ENCODE measurements around the gene GNAI2.
"Not testable (repeated sequence)": the region's sequence is repeated elsewhere in the genome, so short reads cannot be mapped to it uniquely, and the experiment has no call there.

Gene GNAI2

GRCh38 chr3:50261505-50261904 is 25.5 kb downstream of the GNAI2 start:
- Histone ChIP-seq H3K4me1 (peaks cover 8 to 63% (median 52%) of the 10 kb centered on the region in 4 donors), H3K27me3 (no peaks in the 10 kb centered on the region), H3K4me3 (no peak overlapping the region), H3K36me3 (peaks cover 18 to 23% (median 22%) of the 10 kb centered on the region in 3 donors), H3K27ac (peak overlapping the region; percentile 97 to 100), H3K9me3 (no peaks in the 10 kb centered on the region)
- no peak for DNase-seq
- intact Hi-C loops (cut with DNase I; ENCODE audit: low total_unique reads), result no loop called here
- TF ChIP-seq CTCF (IDR thresholded peaks at IDR 0.05), result no peak

- H3K4me3 ChIP-seq; intact Hi-C loops (cut with DNase I; ENCODE audit: low total_unique reads): not testable (repeated sequence)
- peak overlapping the region; percentile 97 to 98 for H3K27ac ChIP-seq
These were observed 26.2 kb downstream of the GNAI2 start for GRCh38 chr3:50262200-50262599.

DNA sequence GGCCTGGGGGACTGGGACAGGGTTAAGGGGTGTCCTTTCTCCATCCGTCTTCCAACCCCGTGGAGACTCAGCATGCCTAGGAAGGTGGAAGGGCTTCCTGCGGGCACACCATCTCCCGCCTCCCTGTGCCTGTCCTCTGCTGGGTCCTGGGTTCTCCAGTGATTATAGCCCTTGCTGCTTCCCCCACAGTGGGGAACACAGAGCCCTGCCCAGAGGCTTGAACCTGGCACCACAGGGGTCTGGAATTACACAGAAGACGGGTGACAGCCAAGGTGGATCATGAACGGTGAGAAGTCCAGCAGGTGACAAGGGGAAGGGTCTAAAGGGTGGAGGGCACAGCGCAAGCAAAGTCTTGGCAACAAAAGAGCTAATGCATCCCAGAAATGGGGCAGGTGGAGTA is 26.8 kb downstream of the GNAI2 start:
- no peak for DNase-seq
- Histone ChIP-seq H3K36me3 (peaks cover 5 to 10% (median 9%) of the 10 kb centered on the region in 3 donors), H3K27ac (peak overlapping the region; percentile 96 to 98), H3K4me1 (peaks cover 8 to 76% (median 64%) of the 10 kb centered on the region in 4 donors), H3K27me3 (no peaks in the 10 kb centered on the region), H3K9me3 (no peaks in the 10 kb centered on the region), H3K4me3 (no peak overlapping the region)
- no peak for TF ChIP-seq CTCF (IDR thresholded peaks at IDR 0.05)
- intact Hi-C loops (cut with DNase I; ENCODE audit: low total_unique reads), result no loop called here

More at GRCh38 chr3:50262200-50262599, 26.2 kb downstream of the GNAI2 start:
- not testable (repeated sequence) for H3K9me3 ChIP-seq, H3K27me3 ChIP-seq, DNase-seq
- Histone ChIP-seq H3K36me3 (peaks cover 11 to 16% (median 15%) of the 10 kb centered on the region in 3 donors), H3K4me1 (peaks cover 8 to 70% (median 58%) of the 10 kb centered on the region in 4 donors)

- H3K4me3 ChIP-seq, result no peak overlapping the region
- H3K9me3 ChIP-seq, result no peaks in the 10 kb centered on the region
- DNase-seq, result no peak
- H3K27me3 ChIP-seq, result no peaks in the 10 kb centered on the region
- intact Hi-C loops (cut with DNase I; ENCODE audit: low total_unique reads), result no loop called here
- TF ChIP-seq CTCF (IDR thresholded peaks at IDR 0.05), result no peak
- H3K4me1 ChIP-seq, result peaks cover 8 to 85% (median 74%) of the 10 kb centered on the region in 4 donors
- H3K36me3 ChIP-seq, result peaks cover 0 to under 1% (median 0%) of the 10 kb centered on the region in 3 donors
- H3K27ac ChIP-seq, result peak overlapping the region; percentile 96 to 98
These were observed 27.7 kb downstream of the GNAI2 start for GRCh38 chr3:50263478-50264382.

DNA sequence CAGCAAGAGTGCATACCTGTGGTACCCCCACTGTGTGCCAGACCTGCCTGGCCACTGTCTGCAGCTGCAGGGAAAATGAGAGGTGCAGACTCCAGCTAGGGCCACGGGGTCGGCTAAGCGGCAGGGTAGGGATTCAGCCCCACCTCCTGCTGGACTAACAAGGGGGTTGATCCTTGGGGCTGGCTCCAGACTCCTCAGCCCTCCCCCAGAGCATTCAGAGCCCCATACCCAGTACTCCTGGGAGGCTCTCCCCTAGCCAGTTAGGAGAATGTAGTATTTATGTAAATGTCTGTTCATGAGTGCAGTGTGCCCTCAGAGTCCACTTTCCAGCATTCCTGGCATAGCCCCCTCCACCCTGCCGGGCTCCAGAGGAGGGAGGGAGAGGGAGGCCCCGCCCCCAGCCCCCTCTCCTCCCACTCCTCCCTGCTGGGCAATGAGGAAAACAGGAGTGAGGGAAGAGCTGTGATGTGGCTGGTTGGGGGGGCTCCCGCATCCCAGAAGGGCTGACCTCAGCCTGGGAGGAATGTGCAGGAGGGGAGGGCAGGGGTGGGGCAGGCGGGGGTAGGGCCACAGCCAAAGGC is 28.5 kb downstream of the GNAI2 start:
- H3K4me1 ChIP-seq, result peaks cover 8 to 90% (median 79%) of the 10 kb centered on the region in 4 donors
- H3K27ac ChIP-seq, result peak overlapping the region; percentile 96 to 98
- no peaks in the 10 kb centered on the region for H3K27me3 ChIP-seq
- no peak for TF ChIP-seq CTCF (IDR thresholded peaks at IDR 0.05)
- H3K9me3 ChIP-seq, result no peaks in the 10 kb centered on the region
- intact Hi-C loops (cut with DNase I; ENCODE audit: low total_unique reads), result no loop called here
- H3K36me3 ChIP-seq, result no peaks in the 10 kb centered on the region
- DNase-seq, result peak; percentile 70 to 93
- H3K4me3 ChIP-seq, result no peak overlapping the region

GRCh38 chr3:50264964-50265485 is 29.0 kb downstream of the GNAI2 start:
- no peak for TF ChIP-seq CTCF (IDR thresholded peaks at IDR 0.05)
- intact Hi-C loops (cut with DNase I; ENCODE audit: low total_unique reads), result no loop called here
- no peak for DNase-seq
- Histone ChIP-seq H3K36me3 (no peaks in the 10 kb centered on the region), H3K4me3 (no peak overlapping the region), H3K27ac (peak overlapping the region; percentile 96 to 98), H3K4me1 (peaks cover 8 to 91% (median 79%) of the 10 kb centered on the region in 4 donors), H3K9me3 (no peaks in the 10 kb centered on the region), H3K27me3 (no peaks in the 10 kb centered on the region)
